ENCODE data around the gene ARAP1.

The ARAP1 gene

GRCh38 chr11:72720047-72720446, 32.2 kb downstream of the ARAP1 start:
- peaks cover 24% of the 10 kb centered on the region for H3K36me3 ChIP-seq (ENCODE audit: insufficient read depth, insufficient read length, low read length)
- no peak overlapping the region for H3K4me3 ChIP-seq (ENCODE audit: insufficient read length, low read depth)
- H3K9me3 ChIP-seq (ENCODE audit: insufficient read depth, low read length), result no peaks in the 10 kb centered on the region
- TF ChIP-seq YY1 (IDR thresholded peaks at IDR 0.05; ENCODE audit: insufficient read depth, insufficient read length) (no peak), SUZ12 (IDR thresholded peaks at IDR 0.05; ENCODE audit: extremely low read depth, insufficient read depth, insufficient read length) (no peak), ZNF274 (IDR thresholded peaks at IDR 0.05; ENCODE audit: low read depth, low read length) (no peak)
- H3K27me3 ChIP-seq (ENCODE audit: insufficient read depth, insufficient read length), result no peaks in the 10 kb centered on the region
- no peak overlapping the region for H3K9ac ChIP-seq (ENCODE audit: insufficient read length, low read depth)
- no peak for DNase-seq (ENCODE audit: low read depth, low spot score)
- H3K4me1 ChIP-seq (ENCODE audit: insufficient read depth, insufficient read length), result peaks cover 5% of the 10 kb centered on the region

DNA sequence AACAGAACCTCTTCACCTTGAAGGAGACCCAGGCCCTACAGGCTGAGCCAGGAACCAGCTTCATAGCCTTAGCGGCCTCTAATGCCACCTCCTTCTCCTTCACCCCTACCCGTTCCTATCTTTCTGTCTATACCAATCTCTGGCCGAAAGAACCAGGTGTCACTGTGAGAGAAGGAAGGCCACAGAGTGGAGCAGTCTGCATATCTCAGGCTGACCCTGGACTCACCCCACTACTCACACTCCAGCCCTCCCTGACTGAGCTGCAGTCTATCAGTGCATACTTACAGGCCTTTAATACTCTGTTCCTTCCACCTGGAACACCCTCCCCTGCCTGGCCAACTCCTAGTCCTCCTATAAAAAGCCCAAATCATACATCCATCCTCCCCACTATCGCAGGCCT, 32.7 kb downstream of the ARAP1 start:
- peaks cover 22% of the 10 kb centered on the region for H3K36me3 ChIP-seq (ENCODE audit: insufficient read depth, insufficient read length, low read length)
- H3K4me1 ChIP-seq (ENCODE audit: insufficient read depth, insufficient read length), result peaks cover 5% of the 10 kb centered on the region
- no peaks in the 10 kb centered on the region for H3K27me3 ChIP-seq (ENCODE audit: insufficient read depth, insufficient read length)
- TF ChIP-seq YY1 (IDR thresholded peaks at IDR 0.05; ENCODE audit: insufficient read depth, insufficient read length), result no peak
- TF ChIP-seq ZNF274 (IDR thresholded peaks at IDR 0.05; ENCODE audit: low read depth, low read length), result no peak
- TF ChIP-seq SUZ12 (IDR thresholded peaks at IDR 0.05; ENCODE audit: extremely low read depth, insufficient read depth, insufficient read length), result no peak
- no peak overlapping the region for H3K9ac ChIP-seq (ENCODE audit: insufficient read length, low read depth)
- H3K9me3 ChIP-seq (ENCODE audit: insufficient read depth, low read length), result no peaks in the 10 kb centered on the region
- DNase-seq (ENCODE audit: low read depth, low spot score), result no peak
- no peak overlapping the region for H3K4me3 ChIP-seq (ENCODE audit: insufficient read length, low read depth)

DNA sequence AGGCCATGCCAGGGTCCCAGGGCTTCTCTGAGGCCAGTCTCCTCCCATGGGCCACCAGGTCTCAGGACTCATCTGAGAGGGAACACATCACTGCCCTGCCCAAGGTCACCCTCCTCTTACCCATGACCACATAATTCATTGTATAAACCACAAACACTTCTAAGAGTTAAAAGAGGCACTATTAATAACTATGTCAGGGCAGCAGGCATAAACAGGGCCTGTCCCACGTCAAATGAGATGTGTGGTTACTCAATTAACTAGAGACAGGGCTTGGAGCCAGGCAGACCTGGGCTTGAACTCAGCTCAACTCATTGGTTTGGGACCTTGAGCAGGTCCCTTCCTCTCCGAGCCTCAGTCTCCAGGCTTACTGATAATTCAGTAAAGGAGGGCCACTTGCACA, 33.1 kb downstream of the ARAP1 start:
- no peak for DNase-seq (ENCODE audit: low read depth, low spot score)
- Histone ChIP-seq H3K36me3 (ENCODE audit: insufficient read depth, insufficient read length, low read length) (peaks cover 18% of the 10 kb centered on the region), H3K9me3 (ENCODE audit: insufficient read depth, low read length) (no peaks in the 10 kb centered on the region), H3K27me3 (ENCODE audit: insufficient read depth, insufficient read length) (no peaks in the 10 kb centered on the region), H3K4me1 (ENCODE audit: insufficient read depth, insufficient read length) (peaks cover 7% of the 10 kb centered on the region), H3K4me3 (ENCODE audit: insufficient read length, low read depth) (no peak overlapping the region), H3K9ac (ENCODE audit: insufficient read length, low read depth) (no peak overlapping the region)
- TF ChIP-seq SUZ12 (IDR thresholded peaks at IDR 0.05; ENCODE audit: extremely low read depth, insufficient read depth, insufficient read length), result no peak
- TF ChIP-seq ZNF274 (IDR thresholded peaks at IDR 0.05; ENCODE audit: low read depth, low read length), result no peak
- no peak for TF ChIP-seq YY1 (IDR thresholded peaks at IDR 0.05; ENCODE audit: insufficient read depth, insufficient read length)

DNA sequence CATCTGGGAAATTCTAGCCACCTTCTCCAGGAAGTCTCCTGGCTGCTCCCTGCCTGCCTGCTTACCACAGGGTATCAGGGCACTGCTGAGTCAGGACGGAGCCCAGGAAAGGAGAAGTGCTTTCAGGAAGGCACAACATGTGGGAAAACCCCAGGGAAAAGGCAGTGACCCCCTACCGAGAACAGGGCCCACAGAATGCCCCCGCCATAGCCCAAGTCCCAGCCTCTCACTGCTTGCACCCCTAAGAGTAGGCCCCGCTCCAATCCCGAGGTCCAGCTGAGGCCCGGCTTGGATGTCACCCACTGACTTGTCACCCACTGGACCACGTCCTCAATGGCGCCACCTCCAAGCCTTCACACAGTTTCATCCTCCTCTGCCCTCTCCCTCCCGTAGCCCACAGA, 34.1 kb downstream of the ARAP1 start:
- Histone ChIP-seq H3K27me3 (ENCODE audit: insufficient read depth, insufficient read length) (no peaks in the 10 kb centered on the region), H3K36me3 (ENCODE audit: insufficient read depth, insufficient read length, low read length) (peaks cover 9% of the 10 kb centered on the region), H3K4me3 (ENCODE audit: insufficient read length, low read depth) (no peak overlapping the region), H3K9ac (ENCODE audit: insufficient read length, low read depth) (no peak overlapping the region), H3K4me1 (ENCODE audit: insufficient read depth, insufficient read length) (peaks cover 9% of the 10 kb centered on the region), H3K9me3 (ENCODE audit: insufficient read depth, low read length) (no peaks in the 10 kb centered on the region)
- TF ChIP-seq SUZ12 (IDR thresholded peaks at IDR 0.05; ENCODE audit: extremely low read depth, insufficient read depth, insufficient read length), result no peak
- no peak for TF ChIP-seq YY1 (IDR thresholded peaks at IDR 0.05; ENCODE audit: insufficient read depth, insufficient read length)
- no peak for TF ChIP-seq ZNF274 (IDR thresholded peaks at IDR 0.05; ENCODE audit: low read depth, low read length)
- no peak for DNase-seq (ENCODE audit: low read depth, low spot score)

DNA sequence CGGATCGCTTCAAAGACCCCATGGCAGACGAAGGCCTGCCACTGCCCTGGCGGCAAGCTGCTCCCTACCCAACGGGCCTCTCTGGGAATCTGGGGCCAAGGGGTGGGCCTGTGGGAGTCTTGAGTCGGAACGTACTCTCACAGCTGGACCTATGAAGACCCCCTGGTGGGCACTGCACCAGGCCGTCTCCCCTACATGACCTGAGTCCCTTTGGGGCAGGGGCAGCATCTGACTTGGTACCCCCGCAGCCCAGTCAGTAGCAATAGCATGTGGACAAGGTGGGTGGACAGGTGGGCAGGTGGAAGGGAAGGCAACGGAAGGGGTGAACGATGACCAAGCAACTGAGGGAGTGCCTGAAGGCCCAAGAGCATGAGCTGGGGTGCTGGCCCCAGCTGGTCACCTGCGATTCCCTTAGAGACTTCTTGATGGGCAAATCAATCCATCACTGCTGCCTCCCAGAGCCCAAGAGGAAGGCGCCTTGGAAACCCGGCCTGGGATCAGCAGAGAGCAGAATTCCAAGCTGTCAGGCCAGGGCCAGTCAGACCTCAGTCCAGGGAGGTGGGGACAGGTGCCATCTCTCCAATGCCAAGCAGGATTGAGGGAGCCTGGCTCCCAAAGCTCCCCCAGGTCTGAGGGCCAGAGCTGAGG, 35.3 kb downstream of the ARAP1 start:
- DNase-seq (ENCODE audit: low read depth, low spot score), result no peak
- H3K27me3 ChIP-seq (ENCODE audit: insufficient read depth, insufficient read length), result no peaks in the 10 kb centered on the region
- no peak overlapping the region for H3K4me3 ChIP-seq (ENCODE audit: insufficient read length, low read depth)
- no peak overlapping the region for H3K9ac ChIP-seq (ENCODE audit: insufficient read length, low read depth)
- H3K9me3 ChIP-seq (ENCODE audit: insufficient read depth, low read length), result no peaks in the 10 kb centered on the region
- peaks cover 9% of the 10 kb centered on the region for H3K36me3 ChIP-seq (ENCODE audit: insufficient read depth, insufficient read length, low read length)
- H3K4me1 ChIP-seq (ENCODE audit: insufficient read depth, insufficient read length), result peaks cover 15% of the 10 kb centered on the region
- no peak for TF ChIP-seq YY1 (IDR thresholded peaks at IDR 0.05; ENCODE audit: insufficient read depth, insufficient read length)

- H3K4me1 ChIP-seq (ENCODE audit: insufficient read depth, insufficient read length), result peaks cover 15% of the 10 kb centered on the region
- no peaks in the 10 kb centered on the region for H3K27me3 ChIP-seq (ENCODE audit: insufficient read depth, insufficient read length)
- no peak for TF ChIP-seq ZNF274 (IDR thresholded peaks at IDR 0.05; ENCODE audit: low read depth, low read length)
- no peak for TF ChIP-seq SUZ12 (IDR thresholded peaks at IDR 0.05; ENCODE audit: extremely low read depth, insufficient read depth, insufficient read length)
- no peak for TF ChIP-seq YY1 (IDR thresholded peaks at IDR 0.05; ENCODE audit: insufficient read depth, insufficient read length)
- H3K9me3 ChIP-seq (ENCODE audit: insufficient read depth, low read length), result no peaks in the 10 kb centered on the region
- H3K36me3 ChIP-seq (ENCODE audit: insufficient read depth, insufficient read length, low read length), result peaks cover 9% of the 10 kb centered on the region
- no peak overlapping the region for H3K4me3 ChIP-seq (ENCODE audit: insufficient read length, low read depth)
- H3K9ac ChIP-seq (ENCODE audit: insufficient read length, low read depth), result no peak overlapping the region
- no peak for DNase-seq (ENCODE audit: low read depth, low spot score)
Observed at GRCh38 chr11:72716290-72716689, 35.9 kb downstream of the ARAP1 start.

DNA sequence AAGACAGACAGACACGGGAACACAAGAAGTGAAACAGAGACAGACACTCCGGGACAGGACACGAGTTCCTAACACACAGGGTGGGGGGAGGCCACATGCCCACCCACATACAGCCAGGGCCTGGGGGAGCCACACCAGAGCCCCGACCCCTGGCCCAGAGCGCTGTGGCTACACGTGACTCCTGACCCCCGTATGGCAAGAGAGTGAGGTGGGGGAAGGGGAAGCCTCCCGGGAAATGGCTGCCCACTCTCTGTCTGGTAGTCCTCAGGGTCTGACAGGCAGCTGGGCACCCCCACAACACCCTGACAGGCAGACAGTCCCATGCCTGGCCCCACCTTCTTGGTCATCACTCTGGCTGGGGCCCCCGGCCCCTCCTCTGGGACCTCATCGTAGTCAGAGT, 39.4 kb downstream of the ARAP1 start:
- Histone ChIP-seq H3K4me3 (ENCODE audit: insufficient read length, low read depth) (no peak overlapping the region), H3K36me3 (ENCODE audit: insufficient read depth, insufficient read length, low read length) (peaks cover 23% of the 10 kb centered on the region), H3K27me3 (ENCODE audit: insufficient read depth, insufficient read length) (no peaks in the 10 kb centered on the region), H3K9me3 (ENCODE audit: insufficient read depth, low read length) (no peaks in the 10 kb centered on the region), H3K4me1 (ENCODE audit: insufficient read depth, insufficient read length) (peaks cover 15% of the 10 kb centered on the region), H3K9ac (ENCODE audit: insufficient read length, low read depth) (peak overlapping the region; percentile 56)
- DNase-seq (ENCODE audit: low read depth, low spot score), result no peak
- TF ChIP-seq YY1 (IDR thresholded peaks at IDR 0.05; ENCODE audit: insufficient read depth, insufficient read length) (no peak), SUZ12 (IDR thresholded peaks at IDR 0.05; ENCODE audit: extremely low read depth, insufficient read depth, insufficient read length) (no peak), ZNF274 (IDR thresholded peaks at IDR 0.05; ENCODE audit: low read depth, low read length) (no peak)
